Sigmoid colon (tissue), 7 donors: ENCODE measurements around the gene TTN. TPM values are rescaled to one million over a fixed set of nuclear protein-coding genes. Genes with fewer than 3 reads are reported as not detected.

Experiments used
- DNase-seq: peaks from one replicate; pipeline ENCODE4 v3.0.0-alpha.2; 2019
- H3K27ac ChIP-seq, 4 donors: fragments of 200-600 bp; sonication (generic); one replicate each; pipeline ENCODE4 v1.5.1; 2016 to 2019; ENCODE audit warnings: mild to moderate bottlenecking in 1 of 4
- H3K27me3 ChIP-seq, 3 donors: fragments of 200-600 bp; sonication (generic); one replicate each; pipeline ENCODE4 v1.5.1; 2019; ENCODE audit warnings: mild to moderate bottlenecking in 1 of 3
- H3K36me3 ChIP-seq, 4 donors: fragments of 200-600 bp; sonication (generic); one replicate each; pipeline ENCODE4 v1.5.1; 2016 to 2019
- H3K4me1 ChIP-seq, 4 donors: fragments of 200-600 bp; sonication (generic); one replicate each; pipeline ENCODE4 v1.5.1; 2017 to 2019
- H3K4me3 ChIP-seq, 4 donors: fragments of 200-600 bp; sonication (generic); one replicate each; pipeline ENCODE4 v1.5.1; 2017 to 2019; ENCODE audit warnings: mild to moderate bottlenecking in 2 of 4, moderate library complexity in 1 of 4
- H3K9me3 ChIP-seq, 4 donors: fragments of 200-600 bp in 3 of 4; sonication (generic) in 3 of 4; one replicate each; pipeline versions ENCODE4 v1.5.1 to v1.6.1; 2013 to 2019
- EP300 ChIP-seq, 4 donors: sonication (generic); formaldehyde crosslinking; IDR thresholded peaks; one replicate each; pipeline ENCODE4 v1.6.1; 2017; ENCODE audit warnings: antibody characterized with exemption in 4 of 4
- POLR2A ChIP-seq, 2 donors: fragments of 450-650 bp; IDR thresholded peaks; one replicate each; pipeline ENCODE4 v1.6.1; 2016; ENCODE audit warnings: antibody characterized with exemption in 2 of 2, mild to moderate bottlenecking in 2 of 2, moderate library complexity in 2 of 2
- POLR2AphosphoS5 ChIP-seq, 4 donors: sonication (generic); formaldehyde crosslinking; IDR thresholded peaks; one replicate each; pipeline ENCODE4 v1.6.1; 2017; ENCODE audit warnings: antibody characterized with exemption in 4 of 4
- WGBS, 2 donors: extraction: QIAGEN DNeasy Blood & Tissue Kit; methylation state at CpG; one replicate each; pipeline ENCODE4 v1.1.7; 2013; 5-methylcytosine and 5-hydroxymethylcytosine counted together
- intact Hi-C: fragments of 100-400 bp; cut with DNase I; formaldehyde crosslinking; loops from one replicate; pipeline ENCODE4 v1.15.1; 2023
- polyA plus RNA-seq, 3 donors: library from polyadenylated mRNA; stranded (reverse); fragments of 200-250 nt; gene quantifications; one replicate each; pipeline ENCODE4 v1.2.3, GENCODE V29; 2013
- total RNA-seq, 4 donors: library from RNA; depleted of rRNA; stranded (reverse); fragments of >200 nt; gene quantifications; one replicate each; pipeline ENCODE4 v1.1.0, GENCODE V29; 2016
- TF ChIP-seq, protein P1 (sequence below), 4 experiments: fragments of 450-650 bp in 3 of 4; fragments of 200-600 bp in 1 of 4; IDR thresholded peaks; one replicate each; pipeline ENCODE4 v1.5.1; 2016 to 2019; ENCODE audit warnings: antibody characterized with exemption in 4 of 4, mild to moderate bottlenecking in 3 of 4, moderate library complexity in 2 of 4
- donor health status: healthy with polysubstance abuse.
- donor health status: Bipolar disorder and iron deficiency.
- donor health status: healthy.

The TTN gene
- total and polyA plus RNA-seq, 7 donors = under 0.01 to 20.2 (median 6.7) TPM

DNA sequence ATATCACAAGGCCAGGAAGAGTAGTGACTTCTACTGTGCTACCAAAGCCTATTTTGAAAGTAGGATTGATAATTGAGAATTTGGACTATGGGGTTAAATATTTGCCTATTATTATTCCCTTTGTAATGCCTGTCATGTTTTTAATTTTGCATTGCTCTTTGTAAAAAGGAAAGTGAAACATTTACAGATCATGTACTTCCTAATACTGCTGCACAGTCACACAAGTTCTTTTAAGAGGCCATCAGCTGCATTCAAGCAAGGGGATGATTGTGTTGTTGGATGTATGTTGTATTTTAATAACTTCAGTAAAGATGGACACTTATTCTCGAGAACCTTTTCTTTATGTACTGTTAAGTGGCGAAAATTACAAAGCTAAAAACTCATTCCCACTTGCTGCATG, 256.9 kb downstream of the TTN start:
- intact Hi-C loops = no loop called here
- TF ChIP-seq POLR2AphosphoS5 (IDR thresholded peaks at IDR 0.05) (no peak), POLR2A (IDR thresholded peaks at IDR 0.05) (no peak), EP300 (IDR thresholded peaks at IDR 0.05) (no peak)
- TF ChIP-seq, protein P1, sequence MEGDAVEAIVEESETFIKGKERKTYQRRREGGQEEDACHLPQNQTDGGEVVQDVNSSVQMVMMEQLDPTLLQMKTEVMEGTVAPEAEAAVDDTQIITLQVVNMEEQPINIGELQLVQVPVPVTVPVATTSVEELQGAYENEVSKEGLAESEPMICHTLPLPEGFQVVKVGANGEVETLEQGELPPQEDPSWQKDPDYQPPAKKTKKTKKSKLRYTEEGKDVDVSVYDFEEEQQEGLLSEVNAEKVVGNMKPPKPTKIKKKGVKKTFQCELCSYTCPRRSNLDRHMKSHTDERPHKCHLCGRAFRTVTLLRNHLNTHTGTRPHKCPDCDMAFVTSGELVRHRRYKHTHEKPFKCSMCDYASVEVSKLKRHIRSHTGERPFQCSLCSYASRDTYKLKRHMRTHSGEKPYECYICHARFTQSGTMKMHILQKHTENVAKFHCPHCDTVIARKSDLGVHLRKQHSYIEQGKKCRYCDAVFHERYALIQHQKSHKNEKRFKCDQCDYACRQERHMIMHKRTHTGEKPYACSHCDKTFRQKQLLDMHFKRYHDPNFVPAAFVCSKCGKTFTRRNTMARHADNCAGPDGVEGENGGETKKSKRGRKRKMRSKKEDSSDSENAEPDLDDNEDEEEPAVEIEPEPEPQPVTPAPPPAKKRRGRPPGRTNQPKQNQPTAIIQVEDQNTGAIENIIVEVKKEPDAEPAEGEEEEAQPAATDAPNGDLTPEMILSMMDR (IDR thresholded peaks at IDR 0.05) = no peak
- Histone ChIP-seq H3K9me3 (no peaks in the 10 kb centered on the region), H3K4me3 (no peak overlapping the region), H3K27ac (no peak overlapping the region), H3K4me1 (peaks cover 0 to 9% (median 2%) of the 10 kb centered on the region in 4 donors), H3K27me3 (no peaks in the 10 kb centered on the region), H3K36me3 (peaks cover 0 to 28% (median 4%) of the 10 kb centered on the region in 4 donors)
- WGBS, 2 donors = 87 to 94% methylated on average over 2 of the region's 2 CpGs
- DNase-seq = no peak

DNA sequence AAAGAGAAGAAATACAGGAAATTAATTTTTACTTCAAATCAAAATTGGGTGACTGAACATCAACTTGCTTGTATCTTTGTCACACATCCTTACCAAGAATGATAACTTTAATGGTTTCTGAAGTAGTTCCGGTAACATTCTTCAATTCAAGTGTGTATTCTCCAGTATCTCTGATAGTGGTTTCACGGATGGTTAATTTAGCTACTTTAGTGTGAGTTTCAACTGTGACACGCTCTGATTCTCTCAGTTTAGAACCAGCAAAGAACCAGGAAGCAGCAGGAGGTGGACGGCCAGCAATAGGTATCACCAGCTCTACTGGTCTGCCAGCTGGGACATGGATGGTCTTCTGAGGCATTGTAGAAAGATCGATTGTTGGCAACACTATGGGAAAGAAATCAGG, 264.7 kb downstream of the TTN start:
- Histone ChIP-seq H3K4me1 (no peaks in the 10 kb centered on the region), H3K27ac (no peak overlapping the region), H3K36me3 (peaks cover 7 to 62% (median 14%) of the 10 kb centered on the region in 4 donors), H3K27me3 (no peaks in the 10 kb centered on the region), H3K9me3 (no peaks in the 10 kb centered on the region), H3K4me3 (no peak overlapping the region)
- WGBS, 2 donors = 95% methylated on average over 5 of the region's 5 CpGs
- DNase-seq = no peak
- TF ChIP-seq POLR2AphosphoS5 (IDR thresholded peaks at IDR 0.05) (no peak), POLR2A (IDR thresholded peaks at IDR 0.05) (no peak), EP300 (IDR thresholded peaks at IDR 0.05) (no peak)
- TF ChIP-seq, protein P1 (IDR thresholded peaks at IDR 0.05) = no peak
- intact Hi-C loops = no loop called here

DNA sequence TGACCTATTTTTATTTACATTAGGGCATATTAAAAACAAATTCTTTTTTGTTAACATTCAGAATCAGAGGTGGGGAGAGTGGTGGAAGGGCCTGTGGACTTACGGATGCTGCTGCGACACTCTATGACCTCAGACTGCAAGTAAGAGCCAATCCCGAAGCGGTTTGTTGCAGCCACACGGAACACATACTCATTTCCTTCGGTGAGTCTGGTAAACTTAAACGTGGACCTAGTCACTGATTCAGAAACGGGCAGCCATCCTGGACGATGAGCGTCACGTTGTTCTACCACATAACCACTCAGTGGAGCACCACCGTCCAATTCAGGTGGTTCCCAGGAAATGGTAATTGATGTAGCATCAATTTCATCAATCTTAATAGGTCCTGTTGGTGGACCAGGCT, 265.1 kb downstream of the TTN start:
- WGBS, 2 donors = 96% methylated on average over 12 of the region's 12 CpGs
- Histone ChIP-seq H3K4me3 (no peak overlapping the region), H3K27me3 (no peaks in the 10 kb centered on the region), H3K9me3 (no peaks in the 10 kb centered on the region), H3K27ac (no peak overlapping the region), H3K4me1 (no peaks in the 10 kb centered on the region), H3K36me3 (peaks cover 8 to 65% (median 14%) of the 10 kb centered on the region in 4 donors)
- TF ChIP-seq POLR2A (IDR thresholded peaks at IDR 0.05) = no peak
- no peak for TF ChIP-seq EP300 (IDR thresholded peaks at IDR 0.05)
- TF ChIP-seq, protein P1 (IDR thresholded peaks at IDR 0.05) = no peak
- no peak for TF ChIP-seq POLR2AphosphoS5 (IDR thresholded peaks at IDR 0.05)
- no peak for DNase-seq
- intact Hi-C loops = no loop called here

DNA sequence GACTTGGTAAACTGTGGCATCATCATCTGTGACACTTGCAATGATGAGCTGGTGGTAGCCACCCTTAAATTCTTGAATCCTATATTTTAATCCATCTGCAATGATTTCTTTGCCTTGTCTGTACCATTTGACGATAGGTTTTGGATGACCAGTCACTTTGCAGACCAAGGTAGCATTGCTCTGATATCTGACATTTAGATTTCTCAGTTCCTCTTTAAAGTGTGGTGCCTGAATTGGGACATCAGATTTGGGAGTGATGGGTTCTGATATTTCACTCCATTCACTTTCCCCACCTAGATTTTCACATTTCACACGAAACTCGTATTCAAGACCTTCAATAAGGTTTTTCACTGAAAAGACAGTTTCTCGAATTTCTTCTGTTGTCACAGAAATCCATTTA, 271.2 kb downstream of the TTN start:
- Histone ChIP-seq H3K27me3 (no peaks in the 10 kb centered on the region), H3K9me3 (no peaks in the 10 kb centered on the region), H3K4me1 (no peaks in the 10 kb centered on the region), H3K4me3 (no peak overlapping the region), H3K36me3 (peaks cover 0 to 83% (median 14%) of the 10 kb centered on the region in 4 donors), H3K27ac (no peak overlapping the region)
- WGBS, 2 donors = 94 to 95% methylated on average over 4 of the region's 4 CpGs
- TF ChIP-seq EP300 (IDR thresholded peaks at IDR 0.05) = no peak
- TF ChIP-seq, protein P1 (IDR thresholded peaks at IDR 0.05) = no peak
- no peak for TF ChIP-seq POLR2A (IDR thresholded peaks at IDR 0.05)
- no peak for TF ChIP-seq POLR2AphosphoS5 (IDR thresholded peaks at IDR 0.05)
- no peak for DNase-seq
- intact Hi-C loops = no loop called here

DNA sequence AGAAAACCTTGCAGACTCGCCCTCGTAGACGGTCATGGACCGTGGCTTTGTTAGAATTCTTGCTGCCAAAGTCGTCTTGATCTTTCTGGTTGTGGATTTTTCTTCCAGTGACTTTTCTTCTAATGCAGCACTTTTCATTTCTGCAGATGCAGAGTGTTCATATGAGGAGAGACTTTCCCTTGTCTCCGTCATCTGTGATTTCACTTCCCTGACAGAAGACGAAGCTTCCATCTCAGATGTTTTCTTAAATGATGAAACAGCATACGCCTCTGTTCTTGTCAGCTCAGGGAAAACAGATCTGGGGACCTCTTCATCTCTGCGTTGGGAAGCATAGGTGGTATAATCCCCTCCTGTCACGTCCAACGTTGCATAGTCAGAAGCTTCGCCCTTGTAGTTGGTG, 276.1 kb downstream of the TTN start:
- 87 to 93% methylated on average over 12 of the region's 12 CpGs for WGBS, 2 donors
- Histone ChIP-seq H3K27me3 (no peaks in the 10 kb centered on the region), H3K27ac (no peak overlapping the region), H3K4me3 (no peak overlapping the region), H3K4me1 (no peaks in the 10 kb centered on the region), H3K36me3 (peaks cover 0 to 48% (median 2%) of the 10 kb centered on the region in 4 donors), H3K9me3 (no peaks in the 10 kb centered on the region)
- TF ChIP-seq POLR2AphosphoS5 (IDR thresholded peaks at IDR 0.05) (no peak), EP300 (IDR thresholded peaks at IDR 0.05) (no peak)
- TF ChIP-seq, protein P1 (IDR thresholded peaks at IDR 0.05) = no peak
- intact Hi-C loops = no loop called here
- DNase-seq = no peak
